NB4 (cell line): ENCODE measurements around the gene GMPS.
"Not testable (repeated sequence)": the region's sequence is repeated elsewhere in the genome, so short reads cannot be mapped to it uniquely, and the experiment has no call there.

ENCODE experiments used
- DNase-seq: peaks from one replicate; pipeline ENCODE4 v3.0.0; 2010; ENCODE audit warnings: low read depth
- H3K4me3 ChIP-seq: one replicate; pipeline ENCODE4 v1.5.1; 2011; ENCODE audit warnings: mild to moderate bottlenecking, low read depth, low read length, moderate library complexity
- CTCF ChIP-seq: IDR thresholded peaks from one replicate; pipeline ENCODE4 v1.5.1; 2012; ENCODE audit warnings: low read depth, low read length
- MYC ChIP-seq: IDR thresholded peaks from 2 replicates; pipeline ENCODE4 v1.6.1; 2011; ENCODE audit warnings: low read depth, low read length
- POLR2A ChIP-seq: IDR thresholded peaks from 2 replicates; pipeline ENCODE4 v1.6.1; 2011; ENCODE audit warnings: mild to moderate bottlenecking; ENCODE audit not compliant: insufficient read length; ENCODE audit errors: extremely low read depth
- TF ChIP-seq, protein P1 (sequence below): IDR thresholded peaks from 2 replicates; pipeline ENCODE4 v1.6.1; 2011; ENCODE audit warnings: low read depth, low read length

Gene GMPS

GRCh38 chr3:155870133-155870944 lies at the start of gene GMPS:
Gene GMPS, plus strand, starts transcription at chr3:155870650. Its CDS starts 221 bp downstream, at chr3:155870871.
- peak; percentile 95 for DNase-seq

DNA sequence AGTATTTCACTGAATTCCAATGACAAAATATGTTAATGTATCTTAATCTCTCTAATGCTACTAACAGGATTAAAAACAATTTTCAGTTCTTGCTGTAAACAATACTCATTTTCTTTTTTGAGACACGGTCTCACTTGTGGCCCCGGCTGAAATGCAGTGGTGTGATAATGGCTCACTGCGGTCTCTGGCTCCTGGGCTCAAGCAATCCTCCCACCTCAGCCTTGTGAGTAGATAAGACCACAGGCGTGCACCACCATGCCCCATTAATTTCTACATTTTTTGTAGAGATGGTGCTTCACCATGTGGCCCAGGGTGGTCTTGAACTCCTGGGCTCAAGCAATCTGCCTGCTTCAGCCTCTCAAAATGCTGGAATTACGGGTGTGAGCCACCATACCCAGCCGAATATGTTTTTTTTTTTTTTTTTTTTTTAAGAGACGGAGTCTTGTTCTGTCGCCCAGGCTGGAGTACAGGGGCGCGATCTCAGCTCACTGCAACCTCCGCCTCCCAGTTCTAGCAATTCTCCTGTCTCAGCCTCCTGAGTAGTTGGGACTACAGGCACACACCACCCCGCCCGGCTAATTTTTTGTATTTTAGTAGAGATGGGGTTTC lies 41.9 kb upstream of the GMPS start:
- DNase-seq, H3K4me3 ChIP-seq: not testable (repeated sequence)

More at GRCh38 chr3:155870133-155870944, at the start of gene GMPS:
- TF ChIP-seq MYC (peak; percentile 84), POLR2A (peak; percentile 75), CTCF (no peak)
- TF ChIP-seq, protein P1, sequence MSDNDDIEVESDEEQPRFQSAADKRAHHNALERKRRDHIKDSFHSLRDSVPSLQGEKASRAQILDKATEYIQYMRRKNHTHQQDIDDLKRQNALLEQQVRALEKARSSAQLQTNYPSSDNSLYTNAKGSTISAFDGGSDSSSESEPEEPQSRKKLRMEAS = peak; percentile 82
- peak within 1 kb of the TSS; percentile 93 for H3K4me3 ChIP-seq

DNA sequence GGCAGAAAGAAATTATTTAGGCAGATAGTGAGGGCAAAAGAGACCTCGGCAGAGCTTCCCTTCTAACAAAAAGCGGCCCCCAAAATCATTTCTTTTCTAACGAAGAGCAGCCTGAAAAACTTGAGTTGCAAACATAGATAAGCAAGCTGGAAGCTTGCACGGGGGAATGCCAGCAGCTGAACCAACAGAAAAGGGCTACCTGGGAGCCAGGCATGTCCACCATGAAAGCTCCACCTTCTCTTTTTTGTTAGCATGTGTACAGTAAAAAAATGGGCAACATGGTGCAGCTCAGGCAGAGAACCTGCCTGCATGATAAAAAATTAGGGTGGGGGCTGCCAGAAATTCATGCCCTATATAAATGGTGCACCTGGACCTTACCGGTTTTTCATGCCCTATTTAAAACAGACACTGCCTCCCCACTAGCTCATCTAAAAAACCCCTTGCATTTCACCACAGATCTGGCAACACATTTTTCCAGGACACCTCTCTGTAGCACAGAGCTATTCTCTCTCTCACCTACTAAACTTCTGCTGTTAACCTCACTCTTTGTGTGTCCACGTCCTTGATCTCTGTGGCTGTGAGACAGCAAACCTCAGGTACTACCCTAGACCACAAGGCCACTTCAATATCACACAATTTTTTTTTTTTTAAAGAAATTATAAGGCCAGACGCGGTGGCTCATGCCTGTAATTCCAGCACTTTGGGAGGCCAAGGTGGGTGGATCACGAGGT lies 34.9 kb upstream of the GMPS start:
- H3K4me3 ChIP-seq = no peak overlapping the region
- DNase-seq = no peak
- TF ChIP-seq, protein P1 = no peak
- TF ChIP-seq MYC (no peak), POLR2A (no peak), CTCF (no peak)

GRCh38 chr3:155843569-155843968 lies 26.9 kb upstream of the GMPS start:
- H3K4me3 ChIP-seq = no peak overlapping the region
- no peak for DNase-seq
- no peak for TF ChIP-seq POLR2A

- no peak for DNase-seq
- no peak for TF ChIP-seq CTCF
- no peak for TF ChIP-seq POLR2A
- no peak for TF ChIP-seq MYC
- TF ChIP-seq, protein P1 = no peak
Measured at GRCh38 chr3:155846119-155846518, 24.3 kb upstream of the GMPS start.

GRCh38 chr3:155847993-155848392 lies 22.5 kb upstream of the GMPS start:
- no peak overlapping the region for H3K4me3 ChIP-seq
- DNase-seq = no peak
- TF ChIP-seq MYC (no peak), POLR2A (no peak), CTCF (no peak)
- TF ChIP-seq, protein P1 = no peak

More at GRCh38 chr3:155846119-155846518, 24.3 kb upstream of the GMPS start:
- no peak overlapping the region for H3K4me3 ChIP-seq

DNA sequence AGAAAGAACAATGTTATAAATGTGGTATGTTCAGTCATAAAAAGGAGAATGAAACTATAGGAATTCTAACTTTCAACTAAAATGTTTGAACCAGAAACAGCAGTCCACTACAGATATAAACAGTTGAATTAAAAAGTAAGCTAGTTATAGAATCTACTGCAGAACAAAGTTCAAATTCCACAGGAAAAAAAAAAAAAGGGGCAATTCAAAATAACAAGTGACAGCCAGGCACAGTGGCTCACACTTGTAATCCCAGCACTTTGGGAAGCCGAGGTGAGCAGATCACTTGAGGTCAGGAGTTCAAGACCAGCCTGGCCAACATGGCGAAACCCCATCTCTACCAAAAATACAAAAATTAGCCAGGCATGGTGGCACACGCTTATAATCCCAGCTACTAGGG lies 21.0 kb upstream of the GMPS start:
- not testable (repeated sequence) for H3K4me3 ChIP-seq, DNase-seq
